ENCODE results near the gene ESYT1.

Gene ESYT1

DNA sequence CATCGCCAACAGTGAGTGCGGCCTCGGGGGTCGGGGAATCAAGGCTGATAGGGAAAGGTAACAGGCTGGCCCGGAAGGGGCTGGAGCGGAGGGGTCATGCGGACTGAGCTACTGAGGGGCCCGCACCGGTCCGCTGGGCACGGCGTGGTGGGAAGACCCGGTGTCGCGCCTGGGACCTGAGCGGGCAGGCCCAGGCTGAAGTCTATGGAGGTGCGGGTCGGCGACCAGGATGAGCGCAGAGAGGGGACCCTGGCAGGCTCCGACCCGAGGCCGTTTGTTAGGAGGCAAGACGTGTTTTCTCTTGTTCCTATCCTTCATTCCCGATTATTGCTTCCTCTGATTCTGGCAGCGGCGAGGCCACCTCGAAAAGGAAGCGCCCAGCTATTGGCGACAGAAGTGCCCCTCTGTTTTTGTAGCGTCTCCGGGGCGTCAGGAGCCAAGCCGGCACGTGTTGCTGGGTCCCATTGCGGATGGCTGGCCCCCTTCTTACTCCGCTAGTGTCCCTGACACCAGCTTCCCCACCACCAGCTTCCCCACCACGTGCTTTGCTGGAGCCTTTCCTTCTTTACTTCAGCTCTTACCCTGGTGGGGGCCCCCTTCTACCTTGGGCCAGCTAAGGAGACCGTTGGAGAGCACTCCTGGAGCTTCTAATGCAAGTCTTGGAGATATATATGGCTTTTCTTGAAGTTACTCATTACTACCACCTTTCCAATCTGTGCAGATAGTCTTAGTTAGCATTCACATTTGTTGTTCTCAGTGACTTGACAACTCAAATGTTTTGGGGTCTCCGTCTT, 23.1 kb upstream of the ESYT1 start:
- H3K79me2 ChIP-seq (ENCODE audit: insufficient read depth, low read length), result peaks cover 50% of the 10 kb centered on the region
- no peak for TF ChIP-seq EZH2 (IDR thresholded peaks at IDR 0.05; ENCODE audit: borderline replicate concordance, low read depth, low read length, severe bottlenecking)
- TF ChIP-seq, protein P1, sequence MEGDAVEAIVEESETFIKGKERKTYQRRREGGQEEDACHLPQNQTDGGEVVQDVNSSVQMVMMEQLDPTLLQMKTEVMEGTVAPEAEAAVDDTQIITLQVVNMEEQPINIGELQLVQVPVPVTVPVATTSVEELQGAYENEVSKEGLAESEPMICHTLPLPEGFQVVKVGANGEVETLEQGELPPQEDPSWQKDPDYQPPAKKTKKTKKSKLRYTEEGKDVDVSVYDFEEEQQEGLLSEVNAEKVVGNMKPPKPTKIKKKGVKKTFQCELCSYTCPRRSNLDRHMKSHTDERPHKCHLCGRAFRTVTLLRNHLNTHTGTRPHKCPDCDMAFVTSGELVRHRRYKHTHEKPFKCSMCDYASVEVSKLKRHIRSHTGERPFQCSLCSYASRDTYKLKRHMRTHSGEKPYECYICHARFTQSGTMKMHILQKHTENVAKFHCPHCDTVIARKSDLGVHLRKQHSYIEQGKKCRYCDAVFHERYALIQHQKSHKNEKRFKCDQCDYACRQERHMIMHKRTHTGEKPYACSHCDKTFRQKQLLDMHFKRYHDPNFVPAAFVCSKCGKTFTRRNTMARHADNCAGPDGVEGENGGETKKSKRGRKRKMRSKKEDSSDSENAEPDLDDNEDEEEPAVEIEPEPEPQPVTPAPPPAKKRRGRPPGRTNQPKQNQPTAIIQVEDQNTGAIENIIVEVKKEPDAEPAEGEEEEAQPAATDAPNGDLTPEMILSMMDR (IDR thresholded peaks at IDR 0.05; ENCODE audit: borderline replicate concordance, extremely low read depth, low read length, poor library complexity, severe bottlenecking), result peak; percentile 11
- peaks cover 55% of the 10 kb centered on the region for H3K36me3 ChIP-seq (ENCODE audit: insufficient read depth, low read length)
- H3K9me3 ChIP-seq (ENCODE audit: insufficient read depth, low read length, severe bottlenecking), result no peaks in the 10 kb centered on the region
- peak; percentile 51 for DNase-seq
- H3K27ac ChIP-seq (ENCODE audit: low read length), result peak overlapping the region; percentile 92
- H4K20me1 ChIP-seq (ENCODE audit: insufficient read depth, low read length), result peaks cover 29% of the 10 kb centered on the region
- H3K9ac ChIP-seq (ENCODE audit: low read depth, low read length), result peak overlapping the region; percentile 94
- H2AFZ ChIP-seq (ENCODE audit: low read depth, low read length), result peak overlapping the region; percentile 75
- H3K4me3 ChIP-seq (ENCODE audit: low read depth in 1 of 2, low read length in 2 of 2), result peak overlapping the region; percentile 71 to 72
- ATAC-seq (ENCODE audit: insufficient read depth, low read depth), result peak; percentile 2; the same call in 2 of the 3 replicates
- H3K4me2 ChIP-seq (ENCODE audit: insufficient read depth, low read length), result peak overlapping the region; percentile 80
- H3K27me3 ChIP-seq (ENCODE audit: insufficient read depth, low read length, poor library complexity), result no peaks in the 10 kb centered on the region
- H3K4me1 ChIP-seq (ENCODE audit: insufficient read depth, low read length), result peaks cover 47% of the 10 kb centered on the region

DNA sequence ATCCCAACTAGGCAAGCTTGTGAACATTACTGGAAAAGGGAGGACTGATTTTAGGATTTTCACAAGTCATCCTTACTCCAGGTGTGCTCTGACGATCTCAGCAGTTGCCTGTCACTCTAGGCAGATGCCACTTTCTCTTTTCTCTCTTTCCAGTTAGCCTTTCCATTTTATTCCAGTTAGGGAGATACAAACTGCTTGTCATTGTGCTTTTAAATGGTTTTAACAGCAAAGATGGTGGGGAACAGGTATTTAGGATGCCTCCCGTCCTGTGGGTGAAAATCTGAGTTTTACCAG, 22.5 kb upstream of the ESYT1 start:
- peak overlapping the region; percentile 71 to 72 for H3K4me3 ChIP-seq (ENCODE audit: low read depth in 1 of 2, low read length in 2 of 2)
- no peak for TF ChIP-seq EZH2 (IDR thresholded peaks at IDR 0.05; ENCODE audit: borderline replicate concordance, low read depth, low read length, severe bottlenecking)
- TF ChIP-seq, protein P1 (IDR thresholded peaks at IDR 0.05; ENCODE audit: borderline replicate concordance, extremely low read depth, low read length, poor library complexity, severe bottlenecking), result no peak
- no peak for DNase-seq
- H3K9ac ChIP-seq (ENCODE audit: low read depth, low read length), result peak overlapping the region; percentile 94
- H3K27ac ChIP-seq (ENCODE audit: low read length), result peak overlapping the region; percentile 92
- H3K79me2 ChIP-seq (ENCODE audit: insufficient read depth, low read length), result peaks cover 50% of the 10 kb centered on the region
- H3K9me3 ChIP-seq (ENCODE audit: insufficient read depth, low read length, severe bottlenecking), result no peaks in the 10 kb centered on the region
- H3K4me2 ChIP-seq (ENCODE audit: insufficient read depth, low read length), result peak overlapping the region; percentile 80
- H3K27me3 ChIP-seq (ENCODE audit: insufficient read depth, low read length, poor library complexity), result no peaks in the 10 kb centered on the region
- H4K20me1 ChIP-seq (ENCODE audit: insufficient read depth, low read length), result peaks cover 29% of the 10 kb centered on the region
- no peak for ATAC-seq (ENCODE audit: insufficient read depth, low read depth)
- no peak overlapping the region for H2AFZ ChIP-seq (ENCODE audit: low read depth, low read length)
- peaks cover 47% of the 10 kb centered on the region for H3K4me1 ChIP-seq (ENCODE audit: insufficient read depth, low read length)
- H3K36me3 ChIP-seq (ENCODE audit: insufficient read depth, low read length), result peaks cover 60% of the 10 kb centered on the region

DNA sequence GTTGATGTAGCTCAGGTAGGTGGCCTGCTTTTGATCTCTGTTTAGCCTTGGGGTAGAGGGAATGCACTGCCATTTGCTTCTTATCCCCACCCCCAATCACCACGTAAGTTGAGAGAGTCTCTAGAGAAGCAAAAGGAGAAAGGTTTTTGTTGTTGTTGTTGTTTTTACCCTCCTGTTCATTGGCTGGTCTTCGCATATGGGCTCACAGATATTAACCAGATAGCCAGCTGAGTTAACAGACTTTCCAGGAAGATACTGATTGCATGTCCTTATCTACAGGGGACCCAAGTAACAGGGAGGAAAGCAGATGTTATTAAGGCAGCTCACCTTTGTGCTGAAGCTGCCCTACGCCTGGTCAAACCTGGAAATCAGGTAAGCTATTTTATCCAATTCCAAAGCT, 20.8 kb upstream of the ESYT1 start:
- Histone ChIP-seq H2AFZ (ENCODE audit: low read depth, low read length) (no peak overlapping the region), H3K27me3 (ENCODE audit: insufficient read depth, low read length, poor library complexity) (no peaks in the 10 kb centered on the region), H3K79me2 (ENCODE audit: insufficient read depth, low read length) (peaks cover 50% of the 10 kb centered on the region), H4K20me1 (ENCODE audit: insufficient read depth, low read length) (peaks cover 29% of the 10 kb centered on the region), H3K36me3 (ENCODE audit: insufficient read depth, low read length) (peaks cover 76% of the 10 kb centered on the region), H3K4me3 (ENCODE audit: low read depth in 1 of 2, low read length in 2 of 2) (no peak overlapping the region), H3K9ac (ENCODE audit: low read depth, low read length) (no peak overlapping the region), H3K9me3 (ENCODE audit: insufficient read depth, low read length, severe bottlenecking) (no peaks in the 10 kb centered on the region), H3K27ac (ENCODE audit: low read length) (peak overlapping the region; percentile 15; the same call in 1 of the 2 replicates), H3K4me2 (ENCODE audit: insufficient read depth, low read length) (peak overlapping the region; percentile 80; the same call in 1 of the 2 replicates), H3K4me1 (ENCODE audit: insufficient read depth, low read length) (peaks cover 42% of the 10 kb centered on the region)
- ATAC-seq (ENCODE audit: insufficient read depth, low read depth) (no peak), DNase-seq (no peak)
- TF ChIP-seq, protein P1 (IDR thresholded peaks at IDR 0.05; ENCODE audit: borderline replicate concordance, extremely low read depth, low read length, poor library complexity, severe bottlenecking), result no peak
- no peak for TF ChIP-seq EZH2 (IDR thresholded peaks at IDR 0.05; ENCODE audit: borderline replicate concordance, low read depth, low read length, severe bottlenecking)

All from DND-41 (cell line).